WTC11 (cell line): ENCODE data around the gene XPR1. TPM values are rescaled to one million over a fixed set of nuclear protein-coding genes. Genes with fewer than 3 reads are reported as not detected.

Experiments used
- ATAC-seq: fragments of 200-7000 bp; cut with Tn5 transposase; 2 replicates; pipeline ENCODE4 v1.10.0; 2021; ENCODE audit warnings: mild to moderate bottlenecking, moderate library complexity
- CTCF ChIA-PET: fragments of 300-600 bp; sonication (Branson Sonifier 250); formaldehyde crosslinking; loops from one replicate; lab custom pipeline; 2021; ENCODE audit warnings: antibody characterized with exemption; lab: Charles Lee
- POLR2A ChIA-PET: fragments of 350-600 bp; sonication (Branson Sonifier 250); formaldehyde crosslinking; loops from one replicate; lab custom pipeline; 2021; ENCODE audit warnings: antibody characterized with exemption; lab: Charles Lee
- DNase-seq: peaks from one replicate; pipeline ENCODE4 v3.0.0; 2021; ENCODE audit warnings: low spot score
- H3K27ac Mint-ChIP-seq: 2 replicates; pipeline ENCODE4 v1.8.0; 2021; ENCODE audit warnings: mixed read lengths
- H3K27me3 Mint-ChIP-seq: 2 replicates; pipeline ENCODE4 v1.8.0; 2021; ENCODE audit warnings: low read depth, mild to moderate bottlenecking, moderate library complexity, mixed read lengths
- H3K36me3 Mint-ChIP-seq: 2 replicates; pipeline ENCODE4 v1.8.0; 2021; ENCODE audit warnings: mixed read lengths
- H3K4me1 Mint-ChIP-seq: 2 replicates; pipeline ENCODE4 v1.8.0; 2022; ENCODE audit warnings: mixed read lengths
- H3K4me3 Mint-ChIP-seq: 2 replicates; pipeline ENCODE4 v1.8.0; 2021; ENCODE audit warnings: mild to moderate bottlenecking, moderate library complexity, mixed read lengths
- H3K9me3 Mint-ChIP-seq: 2 replicates; pipeline ENCODE4 v1.8.0; 2021; ENCODE audit warnings: mixed read lengths
- IRF2 ChIP-seq: sonication (generic); formaldehyde crosslinking; IDR thresholded peaks from 2 replicates; pipeline ENCODE4 v1.8.0; 2022; ENCODE audit warnings: low read depth, missing genetic modification reagents, borderline replicate concordance
- KAT7 ChIP-seq: sonication (generic); formaldehyde crosslinking; IDR thresholded peaks from 2 replicates; pipeline ENCODE4 v1.8.1; 2023; ENCODE audit warnings: missing genetic modification reagents, mild to moderate bottlenecking, borderline replicate concordance
- SMAD3 ChIP-seq: sonication (generic); formaldehyde crosslinking; IDR thresholded peaks from 2 replicates; pipeline ENCODE4 v1.8.0; 2022; ENCODE audit warnings: missing genetic modification reagents, mild to moderate bottlenecking, borderline replicate concordance
- SMAD4 ChIP-seq: sonication (generic); formaldehyde crosslinking; IDR thresholded peaks from 2 replicates; pipeline ENCODE4 v1.8.0; 2022; ENCODE audit warnings: mild to moderate bottlenecking, missing genetic modification reagents
- TP53 ChIP-seq: sonication (generic); formaldehyde crosslinking; IDR thresholded peaks from 2 replicates; pipeline ENCODE4 v1.8.1; 2023; ENCODE audit warnings: mild to moderate bottlenecking, missing genetic modification reagents
- total RNA-seq: library from RNA; stranded (reverse); gene quantifications from 3 replicates; pipeline ENCODE4 v1.2.3, GENCODE V29; 2021
- TF ChIP-seq, protein P1 (sequence below): sonication (generic); formaldehyde crosslinking; IDR thresholded peaks from 2 replicates; pipeline ENCODE4 v1.8.1; 2022; ENCODE audit warnings: mild to moderate bottlenecking, missing genetic modification reagents, moderate library complexity, borderline replicate concordance
- TF ChIP-seq, protein P2 (sequence below): fragments of 250-450 bp; sonication (Bioruptor Pico); IDR thresholded peaks from 2 replicates; pipeline ENCODE4 v1.9.0; 2021; ENCODE audit warnings: mild to moderate bottlenecking, borderline replicate concordance
- TF ChIP-seq, protein P3 (sequence below): sonication (generic); formaldehyde crosslinking; IDR thresholded peaks from 2 replicates; pipeline ENCODE4 v1.8.1; 2023; ENCODE audit warnings: mild to moderate bottlenecking, missing genetic modification reagents, moderate library complexity
- TF ChIP-seq, protein P4 (sequence below): sonication (generic); formaldehyde crosslinking; IDR thresholded peaks from 2 replicates; pipeline ENCODE4 v1.8.1; 2023; ENCODE audit warnings: mild to moderate bottlenecking, missing genetic modification reagents
- TF ChIP-seq, protein P5 (sequence below): sonication (generic); formaldehyde crosslinking; IDR thresholded peaks from 2 replicates; pipeline ENCODE4 v1.8.0; 2022; ENCODE audit warnings: mild to moderate bottlenecking, missing genetic modification reagents
- TF ChIP-seq, protein P6 (sequence below): fragments of 250-450 bp; sonication (Bioruptor Pico); IDR thresholded peaks from 2 replicates; pipeline ENCODE4 v1.9.0; 2021; ENCODE audit warnings: mild to moderate bottlenecking

Gene XPR1
- total RNA-seq, 1 experiment from 2014 or later: 34.6 TPM

DNA sequence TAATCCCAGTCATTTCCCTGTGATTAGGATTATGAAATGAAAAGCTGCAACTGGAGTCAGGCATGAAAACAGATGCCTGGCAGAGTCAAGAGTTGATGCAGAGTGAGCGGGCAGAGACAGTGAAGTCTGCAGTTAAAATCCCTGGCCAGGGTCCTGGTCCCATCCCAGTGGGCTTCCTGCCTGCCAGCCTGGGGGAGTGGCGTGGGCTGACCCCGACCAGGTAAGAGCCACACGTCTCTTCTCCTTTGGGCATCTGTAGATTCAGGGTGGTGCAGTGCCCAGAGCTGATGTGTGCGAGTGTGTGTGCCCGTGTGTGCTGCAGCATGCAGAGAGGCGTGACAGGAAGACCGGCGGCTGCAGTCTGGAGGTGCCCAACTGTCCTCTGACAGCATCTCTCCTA lies 274.7 kb downstream of the XPR1 start (continued):
- TF ChIP-seq, protein P1, sequence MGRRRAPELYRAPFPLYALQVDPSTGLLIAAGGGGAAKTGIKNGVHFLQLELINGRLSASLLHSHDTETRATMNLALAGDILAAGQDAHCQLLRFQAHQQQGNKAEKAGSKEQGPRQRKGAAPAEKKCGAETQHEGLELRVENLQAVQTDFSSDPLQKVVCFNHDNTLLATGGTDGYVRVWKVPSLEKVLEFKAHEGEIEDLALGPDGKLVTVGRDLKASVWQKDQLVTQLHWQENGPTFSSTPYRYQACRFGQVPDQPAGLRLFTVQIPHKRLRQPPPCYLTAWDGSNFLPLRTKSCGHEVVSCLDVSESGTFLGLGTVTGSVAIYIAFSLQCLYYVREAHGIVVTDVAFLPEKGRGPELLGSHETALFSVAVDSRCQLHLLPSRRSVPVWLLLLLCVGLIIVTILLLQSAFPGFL (CRISPR knock-in tag): no peak
- TF ChIP-seq IRF2 (CRISPR knock-in tag): no peak
- TF ChIP-seq, protein P2, sequence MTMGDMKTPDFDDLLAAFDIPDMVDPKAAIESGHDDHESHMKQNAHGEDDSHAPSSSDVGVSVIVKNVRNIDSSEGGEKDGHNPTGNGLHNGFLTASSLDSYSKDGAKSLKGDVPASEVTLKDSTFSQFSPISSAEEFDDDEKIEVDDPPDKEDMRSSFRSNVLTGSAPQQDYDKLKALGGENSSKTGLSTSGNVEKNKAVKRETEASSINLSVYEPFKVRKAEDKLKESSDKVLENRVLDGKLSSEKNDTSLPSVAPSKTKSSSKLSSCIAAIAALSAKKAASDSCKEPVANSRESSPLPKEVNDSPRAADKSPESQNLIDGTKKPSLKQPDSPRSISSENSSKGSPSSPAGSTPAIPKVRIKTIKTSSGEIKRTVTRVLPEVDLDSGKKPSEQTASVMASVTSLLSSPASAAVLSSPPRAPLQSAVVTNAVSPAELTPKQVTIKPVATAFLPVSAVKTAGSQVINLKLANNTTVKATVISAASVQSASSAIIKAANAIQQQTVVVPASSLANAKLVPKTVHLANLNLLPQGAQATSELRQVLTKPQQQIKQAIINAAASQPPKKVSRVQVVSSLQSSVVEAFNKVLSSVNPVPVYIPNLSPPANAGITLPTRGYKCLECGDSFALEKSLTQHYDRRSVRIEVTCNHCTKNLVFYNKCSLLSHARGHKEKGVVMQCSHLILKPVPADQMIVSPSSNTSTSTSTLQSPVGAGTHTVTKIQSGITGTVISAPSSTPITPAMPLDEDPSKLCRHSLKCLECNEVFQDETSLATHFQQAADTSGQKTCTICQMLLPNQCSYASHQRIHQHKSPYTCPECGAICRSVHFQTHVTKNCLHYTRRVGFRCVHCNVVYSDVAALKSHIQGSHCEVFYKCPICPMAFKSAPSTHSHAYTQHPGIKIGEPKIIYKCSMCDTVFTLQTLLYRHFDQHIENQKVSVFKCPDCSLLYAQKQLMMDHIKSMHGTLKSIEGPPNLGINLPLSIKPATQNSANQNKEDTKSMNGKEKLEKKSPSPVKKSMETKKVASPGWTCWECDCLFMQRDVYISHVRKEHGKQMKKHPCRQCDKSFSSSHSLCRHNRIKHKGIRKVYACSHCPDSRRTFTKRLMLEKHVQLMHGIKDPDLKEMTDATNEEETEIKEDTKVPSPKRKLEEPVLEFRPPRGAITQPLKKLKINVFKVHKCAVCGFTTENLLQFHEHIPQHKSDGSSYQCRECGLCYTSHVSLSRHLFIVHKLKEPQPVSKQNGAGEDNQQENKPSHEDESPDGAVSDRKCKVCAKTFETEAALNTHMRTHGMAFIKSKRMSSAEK (CRISPR knock-in tag): no peak
- TF ChIP-seq, protein P3, sequence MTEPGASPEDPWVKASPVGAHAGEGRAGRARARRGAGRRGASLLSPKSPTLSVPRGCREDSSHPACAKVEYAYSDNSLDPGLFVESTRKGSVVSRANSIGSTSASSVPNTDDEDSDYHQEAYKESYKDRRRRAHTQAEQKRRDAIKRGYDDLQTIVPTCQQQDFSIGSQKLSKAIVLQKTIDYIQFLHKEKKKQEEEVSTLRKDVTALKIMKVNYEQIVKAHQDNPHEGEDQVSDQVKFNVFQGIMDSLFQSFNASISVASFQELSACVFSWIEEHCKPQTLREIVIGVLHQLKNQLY (CRISPR knock-in tag): no peak
- TF ChIP-seq, protein P4, sequence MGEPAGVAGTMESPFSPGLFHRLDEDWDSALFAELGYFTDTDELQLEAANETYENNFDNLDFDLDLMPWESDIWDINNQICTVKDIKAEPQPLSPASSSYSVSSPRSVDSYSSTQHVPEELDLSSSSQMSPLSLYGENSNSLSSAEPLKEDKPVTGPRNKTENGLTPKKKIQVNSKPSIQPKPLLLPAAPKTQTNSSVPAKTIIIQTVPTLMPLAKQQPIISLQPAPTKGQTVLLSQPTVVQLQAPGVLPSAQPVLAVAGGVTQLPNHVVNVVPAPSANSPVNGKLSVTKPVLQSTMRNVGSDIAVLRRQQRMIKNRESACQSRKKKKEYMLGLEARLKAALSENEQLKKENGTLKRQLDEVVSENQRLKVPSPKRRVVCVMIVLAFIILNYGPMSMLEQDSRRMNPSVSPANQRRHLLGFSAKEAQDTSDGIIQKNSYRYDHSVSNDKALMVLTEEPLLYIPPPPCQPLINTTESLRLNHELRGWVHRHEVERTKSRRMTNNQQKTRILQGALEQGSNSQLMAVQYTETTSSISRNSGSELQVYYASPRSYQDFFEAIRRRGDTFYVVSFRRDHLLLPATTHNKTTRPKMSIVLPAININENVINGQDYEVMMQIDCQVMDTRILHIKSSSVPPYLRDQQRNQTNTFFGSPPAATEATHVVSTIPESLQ: no peak
- TF ChIP-seq SMAD4 (CRISPR knock-in tag): no peak
- no peak for TF ChIP-seq TP53 (CRISPR knock-in tag)
- TF ChIP-seq KAT7 (CRISPR knock-in tag): no peak
- TF ChIP-seq, protein P5, sequence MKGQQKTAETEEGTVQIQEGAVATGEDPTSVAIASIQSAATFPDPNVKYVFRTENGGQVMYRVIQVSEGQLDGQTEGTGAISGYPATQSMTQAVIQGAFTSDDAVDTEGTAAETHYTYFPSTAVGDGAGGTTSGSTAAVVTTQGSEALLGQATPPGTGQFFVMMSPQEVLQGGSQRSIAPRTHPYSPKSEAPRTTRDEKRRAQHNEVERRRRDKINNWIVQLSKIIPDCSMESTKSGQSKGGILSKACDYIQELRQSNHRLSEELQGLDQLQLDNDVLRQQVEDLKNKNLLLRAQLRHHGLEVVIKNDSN (CRISPR knock-in tag): no peak
- TF ChIP-seq SMAD3: no peak
- TF ChIP-seq, protein P6, sequence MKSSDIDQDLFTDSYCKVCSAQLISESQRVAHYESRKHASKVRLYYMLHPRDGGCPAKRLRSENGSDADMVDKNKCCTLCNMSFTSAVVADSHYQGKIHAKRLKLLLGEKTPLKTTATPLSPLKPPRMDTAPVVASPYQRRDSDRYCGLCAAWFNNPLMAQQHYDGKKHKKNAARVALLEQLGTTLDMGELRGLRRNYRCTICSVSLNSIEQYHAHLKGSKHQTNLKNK (CRISPR knock-in tag): no peak
- TF ChIP-seq, all 79 proteins: peak for 0

DNA sequence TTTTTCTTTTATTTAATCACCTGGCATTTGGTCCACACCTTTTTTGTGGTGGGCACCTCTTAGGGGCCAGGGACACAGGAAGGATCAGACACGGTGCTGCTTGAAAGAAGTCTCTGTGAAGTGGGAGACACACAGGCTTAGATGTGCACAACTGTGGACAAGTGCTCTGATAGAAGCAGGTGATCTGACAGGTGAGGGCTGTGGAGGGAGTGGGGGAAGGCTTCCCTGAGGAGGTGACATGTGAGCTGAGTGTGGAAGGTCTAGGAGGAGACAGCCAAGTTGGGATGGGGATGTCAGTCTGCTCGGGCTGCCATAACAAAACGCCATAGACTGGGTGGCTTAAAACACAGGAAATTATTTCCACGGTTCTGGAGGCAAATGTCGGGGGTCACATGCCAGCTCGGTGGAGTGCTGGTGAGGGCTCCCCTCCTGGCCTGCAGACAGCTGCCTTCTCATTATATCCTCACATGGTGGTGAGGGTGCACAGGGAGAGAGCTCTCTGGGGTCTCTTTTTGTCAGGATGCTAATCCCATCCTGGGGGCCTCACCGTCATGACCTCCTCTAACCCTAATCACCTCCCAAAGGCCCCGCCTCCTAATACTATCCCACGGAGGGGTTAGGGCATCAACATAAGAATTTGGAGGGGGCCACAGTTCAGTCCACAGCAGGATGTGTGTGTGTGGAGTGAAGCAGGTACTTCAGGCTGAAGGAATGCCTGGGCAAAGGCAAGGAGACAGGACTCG lies 275.7 kb downstream of the XPR1 start:
- DNase-seq (no peak), ATAC-seq (no peak)
- no peaks in the 10 kb centered on the region for H3K9me3 Mint-ChIP-seq
- peaks cover 24% of the 10 kb centered on the region for H3K4me1 Mint-ChIP-seq
- no peak overlapping the region for H3K4me3 Mint-ChIP-seq
- H3K27ac Mint-ChIP-seq: no peak overlapping the region
- peaks cover 20% of the 10 kb centered on the region for H3K27me3 Mint-ChIP-seq
- POLR2A ChIA-PET: no interaction called here
- TF ChIP-seq, protein P1 (CRISPR knock-in tag): no peak
- no peaks in the 10 kb centered on the region for H3K36me3 Mint-ChIP-seq
- CTCF ChIA-PET: interaction anchor here (1.0 to 2.1 kb wide), 2 partner anchors 13 to 26 kb away, joined by 3 to 9 read pairs; no protein-coding TSS in a partner anchor
